Measurements from ENCODE around the gene GALR2. TPM values are rescaled to one million over a fixed set of nuclear protein-coding genes. Genes with fewer than 3 reads are reported as not detected.

Gene GALR2
- polyA plus RNA-seq, 3 donors = 0.21 to 0.25 (median 0.22) TPM

DNA sequence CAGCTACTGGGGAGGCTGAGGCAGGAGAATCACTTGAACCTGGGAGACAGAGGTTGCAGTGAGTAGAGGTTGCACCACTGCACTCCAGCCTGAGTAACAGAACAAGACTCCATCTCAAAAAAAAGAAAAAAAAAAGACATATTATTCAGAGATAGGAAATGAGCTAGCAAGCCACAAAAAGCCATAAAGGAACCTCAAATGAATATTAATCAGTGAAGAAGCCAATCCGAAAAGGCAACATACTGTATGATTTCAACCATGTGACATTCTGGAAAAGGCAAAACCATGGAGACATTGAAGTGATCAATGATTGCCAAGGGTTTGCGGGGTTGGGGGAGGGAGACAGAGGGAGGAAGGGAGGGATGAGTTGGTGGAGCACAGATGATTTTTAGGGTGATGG, 37.4 kb downstream of the GALR2 start:
- no peak overlapping the region for H3K27ac ChIP-seq (ENCODE audit: low read depth, low read length)
- 74 to 78% (median 77%) methylated on average over 2 of the region's 2 CpGs for WGBS, 3 donors

DNA sequence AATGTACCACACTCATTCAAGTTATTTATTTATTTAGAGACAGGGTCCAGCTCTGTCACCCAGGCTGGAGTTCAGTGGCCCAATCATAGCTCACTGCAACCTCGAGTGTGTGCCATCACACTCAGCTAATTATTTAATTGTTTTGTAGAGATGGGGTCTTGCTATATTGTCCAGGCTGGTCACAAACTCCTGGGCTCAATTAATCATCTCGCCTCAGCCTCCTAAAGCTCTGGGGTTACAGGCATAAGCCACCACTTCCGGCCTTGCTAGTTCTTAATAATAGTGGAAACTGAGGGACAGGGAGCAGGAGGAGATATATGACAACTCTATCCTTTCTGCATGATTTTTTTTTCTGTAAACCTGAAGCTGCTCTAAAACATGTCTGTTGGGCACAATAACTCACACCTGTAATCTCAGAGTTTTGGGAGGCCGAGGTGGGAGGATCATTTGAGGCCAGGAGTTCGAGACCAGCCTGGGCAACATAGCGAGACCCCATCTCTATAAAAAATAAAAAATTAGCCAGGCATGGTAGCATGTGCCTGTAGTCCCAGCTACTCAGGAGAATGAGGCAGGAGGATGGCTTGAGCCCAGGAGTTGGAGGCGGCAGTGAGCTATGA, 40.7 kb downstream of the GALR2 start:
- no peak overlapping the region for H3K27ac ChIP-seq (ENCODE audit: low read depth, low read length)
- 88 to 91% (median 90%) methylated on average over 7 of the region's 7 CpGs for WGBS, 3 donors

GRCh38 chr17:76119409-76120371, 45.1 kb downstream of the GALR2 start:
- 78 to 89% (median 86%) methylated on average over 19 of the region's 19 CpGs for WGBS, 3 donors
- H3K27ac ChIP-seq (ENCODE audit: low read depth, low read length) = no peak overlapping the region

DNA sequence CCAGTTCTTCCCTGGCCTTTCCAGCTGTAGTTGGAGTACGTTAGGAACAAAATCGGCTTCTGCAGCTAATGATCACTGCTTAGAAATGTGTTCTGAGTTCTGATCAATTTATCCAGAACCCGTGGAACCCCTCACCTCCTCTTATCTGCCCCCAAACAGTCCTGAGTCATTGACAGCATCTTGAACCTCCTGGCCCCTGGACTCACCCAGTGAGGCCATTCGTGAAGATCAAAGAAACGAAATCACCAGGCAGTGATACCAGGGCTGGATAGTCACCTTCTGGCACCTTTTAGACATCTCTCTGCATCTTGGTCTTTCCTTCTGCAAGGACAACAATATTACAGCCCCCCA, 46.1 kb downstream of the GALR2 start:
- H3K27ac ChIP-seq (ENCODE audit: low read depth, low read length) = no peak overlapping the region
- 82 to 92% (median 91%) methylated on average over 5 of the region's 5 CpGs for WGBS, 3 donors

- WGBS, 3 donors = 24 to 32% (median 27%) methylated on average over 34 to 42 of the region's 42 CpGs
- H3K27ac ChIP-seq (ENCODE audit: low read depth, low read length) = no peak overlapping the region
Measured at GRCh38 chr17:76121932-76122430, 47.4 kb downstream of the GALR2 start.

- H3K27ac ChIP-seq (ENCODE audit: low read depth, low read length) = no peak overlapping the region
- WGBS, 3 donors = 87 to 92% (median 88%) methylated on average over 23 to 24 of the region's 24 CpGs
Measured at GRCh38 chr17:76122431-76123190, 48.0 kb downstream of the GALR2 start.

- WGBS, 3 donors = 71 to 79% (median 73%) methylated on average over 5 of the region's 5 CpGs
- H3K27ac ChIP-seq (ENCODE audit: low read depth, low read length) = no peak overlapping the region
Measured at GRCh38 chr17:76123191-76123499, 48.6 kb downstream of the GALR2 start.

DNA sequence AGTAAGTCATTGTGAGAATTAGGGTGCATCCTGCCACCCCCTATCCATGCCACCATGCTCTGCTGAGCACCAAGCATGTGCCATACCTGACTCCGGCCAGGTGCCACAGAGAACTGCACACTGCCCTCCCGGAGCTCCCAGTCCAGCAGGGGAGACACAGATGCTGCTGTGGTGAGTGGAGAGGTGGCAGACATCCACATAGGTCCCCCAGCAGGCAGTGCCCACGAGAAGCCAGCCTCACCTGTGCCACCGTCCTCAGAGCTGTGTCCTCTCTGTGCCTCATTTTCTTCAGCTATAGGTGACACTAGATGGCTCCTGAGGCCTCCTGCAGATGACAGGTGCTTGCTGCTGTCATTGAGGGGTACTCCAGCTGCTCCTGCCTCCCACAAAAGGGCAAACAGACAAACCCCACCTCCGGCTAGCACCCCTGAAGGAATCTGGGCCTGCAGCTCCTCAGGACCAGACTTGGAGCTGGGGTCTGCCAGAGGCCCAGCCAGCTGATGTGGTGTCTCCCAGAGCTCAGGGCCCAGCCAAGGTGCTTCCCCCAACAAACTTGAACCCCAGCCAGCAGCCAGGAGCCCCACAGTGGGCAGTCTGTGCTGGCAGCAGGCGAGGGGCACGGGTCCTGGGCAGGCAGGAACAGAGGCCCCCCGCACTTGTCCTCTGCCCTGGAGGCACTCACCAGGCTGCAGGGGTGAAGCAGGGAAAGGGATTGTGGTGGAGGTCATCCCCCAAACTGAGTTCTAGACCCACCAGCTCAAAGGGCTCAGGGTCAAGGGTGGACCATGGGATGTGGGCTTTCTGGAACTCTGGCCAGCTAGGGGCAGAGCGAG, 49.4 kb downstream of the GALR2 start:
- 68 to 85% (median 73%) methylated on average over 9 of the region's 9 CpGs for WGBS, 3 donors
- no peak overlapping the region for H3K27ac ChIP-seq (ENCODE audit: low read depth, low read length)

DNA sequence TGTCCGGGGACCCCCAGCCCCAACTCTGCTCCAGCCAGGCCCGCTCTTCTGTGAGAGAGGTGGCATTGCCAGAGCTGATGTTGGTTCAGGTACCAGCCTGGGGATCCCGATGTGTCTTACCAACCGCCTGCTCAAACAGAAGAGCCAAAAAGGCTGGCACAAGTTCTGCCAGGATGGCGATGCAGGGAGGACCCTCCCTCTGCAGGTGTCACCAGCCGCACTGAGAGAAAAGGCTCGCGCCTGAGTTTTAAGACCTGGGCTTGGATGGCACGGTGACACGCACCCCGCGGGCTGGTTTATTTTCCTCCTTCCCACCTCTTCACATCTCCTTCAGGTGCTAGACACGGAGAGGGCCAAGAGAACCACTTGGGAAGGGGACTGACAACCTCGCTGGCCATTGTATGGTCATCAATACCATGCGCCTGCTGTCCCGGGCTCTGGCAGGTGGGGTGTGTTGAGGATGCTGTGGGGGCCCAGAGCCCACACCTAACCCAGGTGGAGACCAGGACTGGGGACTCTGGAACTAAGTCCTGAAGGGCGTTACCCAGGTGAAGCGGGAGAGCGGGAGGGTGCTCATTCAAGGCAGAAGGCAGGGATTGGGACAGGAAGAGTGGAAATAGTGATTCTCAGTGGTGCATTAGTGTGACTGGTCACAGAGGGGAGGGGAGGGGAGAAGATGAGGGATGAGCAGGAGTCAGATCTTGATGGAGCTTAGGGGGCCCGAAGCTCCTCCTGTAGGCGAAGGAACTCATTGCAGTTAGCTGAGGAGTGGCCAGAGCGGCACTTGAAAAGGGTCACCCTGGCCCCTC, 50.2 kb downstream of the GALR2 start:
- H3K27ac ChIP-seq (ENCODE audit: low read depth, low read length) = no peak overlapping the region
- 87 to 90% (median 90%) methylated on average over 22 of the region's 22 CpGs for WGBS, 3 donors

DNA sequence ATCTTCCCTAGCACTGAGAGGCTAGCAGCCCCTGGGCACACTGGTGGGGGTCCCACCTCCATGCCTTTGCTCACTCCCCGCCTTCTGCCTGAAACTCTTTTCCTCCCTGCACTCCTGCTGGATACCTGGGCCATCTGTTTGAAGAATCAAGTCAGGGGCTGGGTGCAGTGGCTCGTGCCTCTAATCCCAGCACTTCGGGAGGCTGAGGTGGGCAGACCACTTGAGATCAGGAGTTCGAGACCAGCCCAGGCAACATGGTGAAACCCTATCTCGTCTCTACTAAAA, 50.8 kb downstream of the GALR2 start:
- H3K27ac ChIP-seq (ENCODE audit: low read depth, low read length) = no peak overlapping the region
- WGBS, 3 donors = 85 to 94% (median 93%) methylated on average over 5 of the region's 5 CpGs

GRCh38 chr17:76125922-76126321, 51.3 kb downstream of the GALR2 start:
- 90 to 95% (median 94%) methylated on average over 1 of the region's 1 CpG for WGBS, 3 donors
- H3K27ac ChIP-seq (ENCODE audit: low read depth, low read length) = no peak overlapping the region

Other genes with a start within 250 kb of the GALR2 start
- 10 to 100 TPM in 2 of 3 donors, 1 to 10 TPM in 1; 6.3 to 13.5 (median 10.1) TPM for gene UNC13D, start 230.4 kb upstream of the GALR2 start, polyA plus RNA-seq
- gene WBP2, start 219.4 kb upstream of the GALR2 start, polyA plus RNA-seq = 100 to 1,000 TPM in 2 of 3 donors, 10 to 100 TPM in 1; 85.0 to 162 (median 107) TPM
- 10 to 100 TPM; 12.7 to 32.6 (median 28.6) TPM for gene TRIM47, start 196.2 kb upstream of the GALR2 start, polyA plus RNA-seq
- gene TRIM65, start 177.8 kb upstream of the GALR2 start, polyA plus RNA-seq = 10 to 100 TPM; 11.1 to 15.3 (median 11.7) TPM
- gene MRPL38, start 169.9 kb upstream of the GALR2 start, polyA plus RNA-seq = 10 to 100 TPM; 43.1 to 74.8 (median 48.1) TPM
- gene FBF1, start 133.7 kb upstream of the GALR2 start, polyA plus RNA-seq = 1 to 10 TPM; 2.5 to 5.5 (median 3.8) TPM
- gene ACOX1, start 95.6 kb upstream of the GALR2 start, polyA plus RNA-seq = 10 to 100 TPM; 17.7 to 61.9 (median 19.8) TPM
- 10 to 100 TPM; 25.2 to 42.6 (median 39.5) TPM for gene TEN1, start 95.5 kb upstream of the GALR2 start, polyA plus RNA-seq
- 10 to 100 TPM in 2 of 3 donors, 1 to 10 TPM in 1; 5.4 to 13.7 (median 13.0) TPM for gene CDK3, start 73.9 kb upstream of the GALR2 start, polyA plus RNA-seq
- gene EVPL, start 47.5 kb upstream of the GALR2 start, polyA plus RNA-seq = 1 to 10 TPM in 1 of 3 donors, under 1 TPM in 2; 0.34 to 1.2 (median 0.59) TPM
- gene SRP68, start 2.3 kb upstream of the GALR2 start, polyA plus RNA-seq = 10 to 100 TPM; 44.1 to 68.6 (median 49.5) TPM
- gene ZACN, start 4.4 kb downstream of the GALR2 start, polyA plus RNA-seq = 1 to 10 TPM; 1.3 to 3.2 (median 1.8) TPM
- 10 to 100 TPM; 30.1 to 54.3 (median 52.2) TPM for gene EXOC7, start 29.0 kb downstream of the GALR2 start, polyA plus RNA-seq
- gene FOXJ1, start 66.5 kb downstream of the GALR2 start, polyA plus RNA-seq = under 1 TPM in 2 of 3 donors, not detected in 1; 0.13 to 0.54 TPM
- gene RNF157, start 165.7 kb downstream of the GALR2 start, polyA plus RNA-seq = 10 to 100 TPM in 2 of 3 donors, 1 to 10 TPM in 1; 5.4 to 25.2 (median 12.3) TPM
- gene UBALD2, start 190.6 kb downstream of the GALR2 start, polyA plus RNA-seq = 10 to 100 TPM; 14.4 to 43.7 (median 40.1) TPM
- gene QRICH2, start 233.5 kb downstream of the GALR2 start, polyA plus RNA-seq = 1 to 10 TPM; 1.3 to 2.2 (median 2.2) TPM